Pancreas (tissue), 10 donors: Measurements from ENCODE around the gene CDIPT. TPM values are rescaled to one million over a fixed set of nuclear protein-coding genes. Genes with fewer than 3 reads are reported as not detected.
A peak's percentile ranks its signal among the peaks of the same experiment; 100 is the strongest.

ENCODE experiments used
- ATAC-seq, 4 donors: fragments of 200-7000 bp; cut with Tn5 transposase; one replicate each; pipeline versions ENCODE4 v1.8.0 to v1.9.1; 2020; ENCODE audit warnings: mild to moderate bottlenecking in 4 of 4, moderate library complexity in 4 of 4
- DNase-seq, 6 donors: peaks; one replicate each; pipeline ENCODE4 v3.0.0-alpha.2; 2020
- FAIRE-seq: peaks from 2 replicates; lab custom pipeline; 2012; peaks lifted over from hg19 to GRCh38; lab: Jason Lieb, UNC
- H3K27ac ChIP-seq, 4 donors: fragments of 200-600 bp; sonication (generic); 1 replicate in 3 of 4; 2 replicates in 1 of 4; pipeline versions ENCODE4 v1.5.0 to v1.8.0; 2020
- H3K27me3 ChIP-seq, 4 donors: fragments of 200-600 bp; one replicate each; pipeline ENCODE4 v1.8.0; 2021
- H3K36me3 ChIP-seq, 3 donors: fragments of 200-600 bp; sonication (generic) in 1 of 3; one replicate each; pipeline versions ENCODE4 v1.5.0 to v1.8.0; 2020 to 2021
- H3K4me1 ChIP-seq, 3 donors: fragments of 200-600 bp; one replicate each; pipeline ENCODE4 v1.8.0; 2021
- H3K4me3 ChIP-seq, 4 donors: fragments of 200-600 bp; sonication (generic) in 2 of 4; one replicate each; pipeline versions ENCODE4 v1.5.0 to v1.8.0; 2020 to 2021
- H3K9me3 ChIP-seq, 4 donors: fragments of 200-600 bp; one replicate each; pipeline ENCODE4 v1.8.0; 2021
- WGBS, 2 donors: extraction: QIAGEN DNeasy Blood & Tissue Kit; methylation state at CpG; one replicate each; pipeline ENCODE4 v1.1.7; 2013; 5-methylcytosine and 5-hydroxymethylcytosine counted together
- intact Hi-C, 3 donors: fragments of 100-400 bp; cut with DNase I; formaldehyde crosslinking; loops; one replicate each; pipeline versions ENCODE4 v1.11.1 to v1.14.2; 2022
- polyA plus RNA-seq, 2 donors: library from polyadenylated mRNA; stranded (reverse); fragments of 200-250 nt; gene quantifications; one replicate each; pipeline ENCODE4 v1.2.3, GENCODE V29; 2013
- total RNA-seq, 6 donors: library from RNA; stranded (reverse); fragmentation: NEBNext Ultra II Directional in 4 of 6; extraction: Animal tissue kit (Norgen Biotek cat#: 25700) in 4 of 6; gene quantifications; one replicate each; pipeline versions ENCODE4 v1.2.1 to v1.2.4, GENCODE V29; 2021 to 2023
- TF ChIP-seq, protein P1 (sequence below), 4 donors: fragments of 200-600 bp; sonication (generic) in 3 of 4; IDR thresholded peaks; one replicate each; pipeline versions ENCODE4 v1.5.0 to v1.8.0; 2021; ENCODE audit warnings: antibody characterized with exemption in 4 of 4
- donor health status: healthy with polysubstance abuse.
- donor health status: DM: no; HTN: no; CAD: no; lungs with moderate emphysema.
- donor health status: DM: no; HTN: no; CAD: no.
- donor health status: control.
- donor health status: control.
- donor health status: Bipolar disorder and iron deficiency.
- donor health status: DM: yes; HTN: yes; CAD: no.
- donor health status: DM: no; HTN: no; CAD: no.
- donor health status: DM: no; HTN: no; CAD: no.
- donor health status: DM: yes; HTN: yes; CAD: no.

The CDIPT gene
- total and polyA plus RNA-seq, 8 donors: 31.9 to 69.8 (median 43.6) TPM

DNA sequence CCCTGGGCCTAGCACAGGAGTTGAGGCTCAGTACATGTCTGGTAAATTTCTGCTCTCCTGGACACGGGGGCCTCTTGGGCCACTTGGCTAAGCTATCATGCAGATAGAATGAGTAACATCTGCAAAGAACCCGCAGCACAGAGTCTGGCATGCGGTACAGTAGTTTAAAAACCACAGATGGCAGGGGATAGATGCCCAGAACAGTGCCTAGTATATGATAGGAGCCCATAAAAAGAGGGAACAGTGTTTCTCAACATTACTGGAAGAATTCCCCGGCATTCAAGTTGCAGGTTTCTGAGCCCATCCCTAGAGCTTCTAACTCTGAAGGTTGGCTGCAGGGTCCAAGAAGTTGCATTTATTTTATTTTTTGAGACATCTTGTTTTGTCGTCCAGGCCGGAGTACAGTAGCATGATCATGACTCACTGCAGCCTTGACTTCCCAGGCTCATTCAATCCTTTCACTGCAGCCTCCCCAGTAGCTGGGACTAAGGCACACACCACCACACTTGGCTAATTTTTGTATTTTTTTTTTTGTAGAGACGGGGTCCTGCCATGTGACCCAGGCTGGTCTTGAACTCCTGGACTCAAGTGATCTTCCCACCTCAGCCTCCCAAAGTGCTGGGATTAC is 5.8 kb downstream of the CDIPT start:
- 76 to 85% methylated on average over 7 of the region's 7 CpGs for WGBS, 2 donors
- intact Hi-C loops: no loop called here
- H3K4me1 ChIP-seq: peaks cover 0 to 12% (median 11%) of the 10 kb centered on the region in 3 donors
- TF ChIP-seq, protein P1, sequence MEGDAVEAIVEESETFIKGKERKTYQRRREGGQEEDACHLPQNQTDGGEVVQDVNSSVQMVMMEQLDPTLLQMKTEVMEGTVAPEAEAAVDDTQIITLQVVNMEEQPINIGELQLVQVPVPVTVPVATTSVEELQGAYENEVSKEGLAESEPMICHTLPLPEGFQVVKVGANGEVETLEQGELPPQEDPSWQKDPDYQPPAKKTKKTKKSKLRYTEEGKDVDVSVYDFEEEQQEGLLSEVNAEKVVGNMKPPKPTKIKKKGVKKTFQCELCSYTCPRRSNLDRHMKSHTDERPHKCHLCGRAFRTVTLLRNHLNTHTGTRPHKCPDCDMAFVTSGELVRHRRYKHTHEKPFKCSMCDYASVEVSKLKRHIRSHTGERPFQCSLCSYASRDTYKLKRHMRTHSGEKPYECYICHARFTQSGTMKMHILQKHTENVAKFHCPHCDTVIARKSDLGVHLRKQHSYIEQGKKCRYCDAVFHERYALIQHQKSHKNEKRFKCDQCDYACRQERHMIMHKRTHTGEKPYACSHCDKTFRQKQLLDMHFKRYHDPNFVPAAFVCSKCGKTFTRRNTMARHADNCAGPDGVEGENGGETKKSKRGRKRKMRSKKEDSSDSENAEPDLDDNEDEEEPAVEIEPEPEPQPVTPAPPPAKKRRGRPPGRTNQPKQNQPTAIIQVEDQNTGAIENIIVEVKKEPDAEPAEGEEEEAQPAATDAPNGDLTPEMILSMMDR (IDR thresholded peaks at IDR 0.05): no peak
- no peak overlapping the region for H3K27ac ChIP-seq
- no peaks in the 10 kb centered on the region for H3K27me3 ChIP-seq
- H3K36me3 ChIP-seq: peaks cover 0 to 9% (median 0%) of the 10 kb centered on the region in 3 donors
- DNase-seq (no peak), ATAC-seq (no peak), FAIRE-seq (no peak)
- H3K4me3 ChIP-seq: no peak overlapping the region
- H3K9me3 ChIP-seq: no peaks in the 10 kb centered on the region

DNA sequence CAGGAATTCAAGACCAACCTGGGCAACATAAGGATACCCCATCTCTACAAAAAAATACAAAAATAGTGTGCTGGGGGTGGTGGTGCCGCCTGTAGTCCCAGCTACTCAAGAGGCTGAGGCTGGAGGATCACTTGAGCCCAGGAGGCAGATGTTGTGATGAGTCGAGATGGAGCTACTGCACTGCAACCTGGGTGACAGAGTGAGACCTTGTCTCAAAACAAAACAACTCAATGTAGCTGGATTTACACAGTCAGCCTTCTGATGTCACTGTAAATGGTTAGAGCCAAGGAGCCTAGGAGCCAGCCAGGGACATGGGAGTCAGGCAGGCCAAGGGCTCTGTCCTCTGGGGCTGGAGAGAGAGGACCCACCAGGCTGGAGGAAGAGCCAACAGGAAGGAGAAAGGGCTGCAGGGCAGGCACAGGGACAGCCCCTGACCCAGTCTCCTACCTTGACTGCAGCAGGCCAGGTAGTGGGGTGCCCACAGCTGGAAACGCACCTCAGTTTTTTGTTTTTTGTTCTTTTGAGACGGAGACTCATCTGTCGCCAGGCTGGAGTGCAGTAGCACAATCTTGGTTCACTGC is 8.4 kb downstream of the CDIPT start:
- H3K27me3 ChIP-seq: no peaks in the 10 kb centered on the region
- FAIRE-seq: no peak
- 84 to 88% methylated on average over 5 of the region's 5 CpGs for WGBS, 2 donors

DNA sequence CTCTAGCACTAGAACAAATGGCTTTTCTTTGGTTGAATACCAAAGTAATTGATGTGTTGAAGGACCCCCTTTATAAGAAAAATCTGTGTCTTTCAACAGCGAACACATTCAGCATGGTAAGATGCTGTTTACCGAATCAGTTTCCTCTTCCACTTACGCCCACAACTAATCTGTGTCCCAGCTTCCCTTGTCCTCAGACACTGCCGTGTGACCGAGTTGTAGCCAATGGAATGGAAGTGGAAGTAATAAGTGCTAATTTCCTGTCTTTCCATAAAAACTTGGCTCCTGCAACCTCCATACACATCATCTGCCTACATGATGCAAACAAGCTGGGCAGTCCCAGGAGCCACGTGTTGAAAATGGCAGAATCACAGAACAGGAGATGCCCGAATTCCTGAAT is 10.4 kb downstream of the CDIPT start:
- intact Hi-C loops: no loop called here
- Histone ChIP-seq H3K4me3 (no peak overlapping the region), H3K27ac (no peak overlapping the region), H3K36me3 (peaks cover 0 to 3% (median 0%) of the 10 kb centered on the region in 3 donors), H3K27me3 (no peaks in the 10 kb centered on the region), H3K9me3 (no peaks in the 10 kb centered on the region), H3K4me1 (no peaks in the 10 kb centered on the region)
- ATAC-seq (peak in 1 of 4 donors; percentile 6), FAIRE-seq (no peak), DNase-seq (no peak)
- TF ChIP-seq, protein P1 (IDR thresholded peaks at IDR 0.05): no peak
- WGBS, 2 donors: 75 to 80% methylated on average over 7 of the region's 7 CpGs

More for the DNA sequence above, 8.4 kb downstream of the CDIPT start:
- peaks cover 0 to under 1% (median 0%) of the 10 kb centered on the region in 3 donors for H3K36me3 ChIP-seq
- DNase-seq: no peak
- TF ChIP-seq, protein P1 (IDR thresholded peaks at IDR 0.05): no peak
- H3K9me3 ChIP-seq: no peaks in the 10 kb centered on the region
- no peak overlapping the region for H3K4me3 ChIP-seq
- H3K27ac ChIP-seq: no peak overlapping the region
- intact Hi-C loops: no loop called here
- H3K4me1 ChIP-seq: no peaks in the 10 kb centered on the region
- no peak for ATAC-seq

DNA sequence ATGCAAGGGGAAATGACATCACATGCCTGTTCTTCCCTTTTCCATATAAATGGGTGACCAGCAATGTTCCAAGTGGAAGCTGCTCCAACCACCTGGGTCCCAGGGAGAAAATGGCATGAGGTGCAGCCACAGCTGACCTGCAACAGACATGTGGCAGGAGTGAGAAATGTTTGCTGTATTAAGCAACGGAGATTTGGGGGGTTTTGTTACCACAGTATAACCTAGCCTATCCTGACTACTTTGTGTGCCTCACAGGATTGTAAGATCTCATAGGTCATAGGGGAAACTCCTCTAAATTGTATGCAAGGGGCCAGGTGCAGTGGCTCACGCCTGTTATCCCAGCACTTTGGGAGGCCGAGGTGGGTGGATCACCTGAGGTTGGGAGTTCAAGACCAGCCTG is 12.0 kb downstream of the CDIPT start:
- intact Hi-C loops: no loop called here
- H3K27me3 ChIP-seq: no peaks in the 10 kb centered on the region
- 66 to 76% methylated on average over 3 of the region's 3 CpGs for WGBS, 2 donors
- ATAC-seq (no peak), FAIRE-seq (no peak), DNase-seq (no peak)
- no peak overlapping the region for H3K27ac ChIP-seq
- peaks cover 0 to 19% (median 5%) of the 10 kb centered on the region in 3 donors for H3K36me3 ChIP-seq
- no peaks in the 10 kb centered on the region for H3K4me1 ChIP-seq
- H3K9me3 ChIP-seq: no peaks in the 10 kb centered on the region
- H3K4me3 ChIP-seq: no peak overlapping the region
- TF ChIP-seq, protein P1 (IDR thresholded peaks at IDR 0.05): no peak

GRCh38 chr16:29849505-29849904 is 13.5 kb downstream of the CDIPT start:
- Histone ChIP-seq H3K9me3 (no peaks in the 10 kb centered on the region), H3K36me3 (peaks cover 0 to 23% (median 15%) of the 10 kb centered on the region in 3 donors), H3K4me3 (no peak overlapping the region), H3K4me1 (no peaks in the 10 kb centered on the region), H3K27ac (no peak overlapping the region), H3K27me3 (no peaks in the 10 kb centered on the region)
- TF ChIP-seq, protein P1 (IDR thresholded peaks at IDR 0.05): no peak
- 75 to 77% methylated on average over 5 of the region's 5 CpGs for WGBS, 2 donors
- FAIRE-seq: no peak
- no peak for ATAC-seq
- intact Hi-C loops: loop anchor here in 1 of 3 donors (10.0 kb wide), 1 partner anchor 155 kb away; no protein-coding TSS in a partner anchor
- no peak for DNase-seq
